NB4 (cell line): ENCODE measurements around the gene OR2T11.
"Not testable (repeated sequence)": the region's sequence is repeated elsewhere in the genome, so short reads cannot be mapped to it uniquely, and the experiment has no call there.

ENCODE experiments used
- DNase-seq: peaks from one replicate; pipeline ENCODE4 v3.0.0; 2010; ENCODE audit warnings: low read depth
- H3K4me3 ChIP-seq: one replicate; pipeline ENCODE4 v1.5.1; 2011; ENCODE audit warnings: mild to moderate bottlenecking, low read depth, low read length, moderate library complexity
- CTCF ChIP-seq: IDR thresholded peaks from one replicate; pipeline ENCODE4 v1.5.1; 2012; ENCODE audit warnings: low read depth, low read length
- MAX ChIP-seq: IDR thresholded peaks from 2 replicates; pipeline ENCODE4 v1.6.1; 2011; ENCODE audit warnings: low read depth, low read length
- MYC ChIP-seq: IDR thresholded peaks from 2 replicates; pipeline ENCODE4 v1.6.1; 2011; ENCODE audit warnings: low read depth, low read length
- POLR2A ChIP-seq: IDR thresholded peaks from 2 replicates; pipeline ENCODE4 v1.6.1; 2011; ENCODE audit warnings: mild to moderate bottlenecking; ENCODE audit not compliant: insufficient read length; ENCODE audit errors: extremely low read depth

The OR2T11 gene

GRCh38 chr1:248590055-248590454, 44.8 kb downstream of the OR2T11 start:
- DNase-seq = no peak
- no peak for TF ChIP-seq MAX
- no peak for TF ChIP-seq CTCF
- TF ChIP-seq MYC = no peak
- no peak for TF ChIP-seq POLR2A
- no peak overlapping the region for H3K4me3 ChIP-seq

DNA sequence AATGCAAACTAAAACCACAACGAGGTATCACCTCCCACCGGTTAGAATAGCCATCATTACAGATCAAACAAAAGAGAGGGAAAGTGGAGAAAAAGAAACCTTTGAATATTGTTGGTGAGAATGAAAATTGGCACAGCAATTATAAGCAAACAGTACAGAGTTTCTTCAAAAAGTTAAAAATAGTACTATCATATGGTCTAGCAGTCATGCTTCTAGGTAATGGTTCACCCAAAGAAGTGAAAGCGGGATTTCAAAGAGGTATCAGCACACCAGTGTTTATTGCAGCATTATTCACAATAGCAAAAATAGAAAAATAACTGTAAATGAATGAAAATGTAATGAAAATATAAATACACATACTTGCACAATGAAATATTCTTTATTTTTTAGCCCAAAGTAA, 45.6 kb downstream of the OR2T11 start:
- TF ChIP-seq MAX (no peak), POLR2A (no peak), CTCF (no peak), MYC (no peak)
- no peak overlapping the region for H3K4me3 ChIP-seq
- DNase-seq = no peak

GRCh38 chr1:248585266-248585665, 49.6 kb downstream of the OR2T11 start:
- DNase-seq = no peak
- TF ChIP-seq MYC (no peak), MAX (no peak), CTCF (no peak), POLR2A (no peak)
- H3K4me3 ChIP-seq = no peak overlapping the region

- DNase-seq = no peak
- TF ChIP-seq POLR2A (no peak), CTCF (no peak), MYC (no peak), MAX (no peak)
- no peak overlapping the region for H3K4me3 ChIP-seq
Observed at GRCh38 chr1:248576260-248576980, 58.5 kb downstream of the OR2T11 start.

- not testable (repeated sequence) for H3K4me3 ChIP-seq, DNase-seq
Observed at GRCh38 chr1:248574657-248575056, 60.2 kb downstream of the OR2T11 start, which contains the start of gene OR2T34. Gene OR2T34, minus strand, starts transcription at chr1:248574757. Its CDS starts 0 bp downstream, at chr1:248574757.

DNA sequence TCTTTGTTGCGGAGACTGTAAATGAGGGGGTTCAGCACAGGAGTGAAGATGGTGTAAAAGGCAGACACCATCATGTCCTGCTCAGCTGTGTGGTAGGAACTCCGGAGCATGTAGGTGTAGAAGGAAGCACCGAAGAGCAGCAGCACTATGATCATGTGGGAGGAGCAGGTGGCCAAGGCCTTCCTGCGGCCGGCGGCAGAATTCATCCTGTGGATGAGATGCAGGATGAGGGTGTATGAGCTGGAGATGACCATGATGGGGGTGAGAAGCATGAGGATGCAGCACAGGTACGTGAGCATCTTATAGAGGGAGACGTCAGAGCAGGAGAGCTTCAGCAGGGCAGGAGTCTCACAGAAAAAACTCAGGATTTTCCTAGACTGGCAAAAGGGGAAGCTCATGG, 61.0 kb downstream of the OR2T11 start:
- H3K4me3 ChIP-seq, DNase-seq: not testable (repeated sequence)
